ENCODE measurements around the gene IVD.

Gene IVD

GRCh38 chr15:40405501-40406381, at the start of gene IVD:
Gene IVD, plus strand, starts transcription at chr15:40405795. Its CDS starts 33 bp downstream, at chr15:40405828.
- peak; percentile 95 to 100 (median 97) for DNase-seq
- intact Hi-C loops (cut with DNase I): loop anchor here (5.0 kb wide), 1 partner anchor 63 kb away; the partner anchor contains the start of gene CCDC9B

GRCh38 chr15:40355976-40356585, 49.5 kb upstream of the IVD start:
- intact Hi-C loops (cut with DNase I): no loop called here
- peak in 1 of 10 donors; percentile 30 for DNase-seq

GRCh38 chr15:40357246-40357645, 48.3 kb upstream of the IVD start:
- DNase-seq: peak in 2 of 10 donors; percentile 29 to 43
- intact Hi-C loops (cut with DNase I): no loop called here

GRCh38 chr15:40357723-40358470, 47.7 kb upstream of the IVD start, which contains the start of gene DISP2:
Gene DISP2, plus strand, starts transcription at chr15:40358219. Its CDS starts 103 bp downstream, at chr15:40358322.
- peak; percentile 77 to 98 (median 84) for DNase-seq
- intact Hi-C loops (cut with DNase I): no loop called here

GRCh38 chr15:40358471-40359353, 46.9 kb upstream of the IVD start:
- peak in 3 of 10 donors; percentile 80 to 89 (median 86) for DNase-seq
- intact Hi-C loops (cut with DNase I): no loop called here

GRCh38 chr15:40360015-40360414, 45.6 kb upstream of the IVD start:
- intact Hi-C loops (cut with DNase I): no loop called here
- DNase-seq: peak in 2 of 10 donors; percentile 18 to 20

GRCh38 chr15:40361640-40362039, 44.0 kb upstream of the IVD start:
- intact Hi-C loops (cut with DNase I): no loop called here
- DNase-seq: peak in 2 of 10 donors; percentile 26 to 43

- DNase-seq: peak in 2 of 10 donors; percentile 8 to 42
- intact Hi-C loops (cut with DNase I): no loop called here
Observed at GRCh38 chr15:40363611-40364010, 42.0 kb upstream of the IVD start.

- intact Hi-C loops (cut with DNase I): no loop called here
Observed at GRCh38 chr15:40364251-40364650, 41.3 kb upstream of the IVD start.

GRCh38 chr15:40365016-40365415, 40.6 kb upstream of the IVD start:
- intact Hi-C loops (cut with DNase I): loop anchor here (5.0 kb wide), 2 partner anchors 43 to 57 kb away; partner anchors contain the start of gene INAFM2
- DNase-seq: peak in 2 of 10 donors; percentile 46 to 61

More at GRCh38 chr15:40364251-40364650, 41.3 kb upstream of the IVD start:
- peak in 2 of 10 donors; percentile 47 to 54 for DNase-seq

- peak in 2 of 10 donors; percentile 67 for DNase-seq
- intact Hi-C loops (cut with DNase I): loop anchor here (5.0 kb wide), 2 partner anchors 44 to 56 kb away; partner anchors contain the start of gene INAFM2
Observed at GRCh38 chr15:40365624-40366456, 39.8 kb upstream of the IVD start.

GRCh38 chr15:40366457-40367370, 38.9 kb upstream of the IVD start:
- intact Hi-C loops (cut with DNase I): loop anchor here (5.0 kb wide), 2 partner anchors 44 to 56 kb away; partner anchors contain the start of gene INAFM2
- peak; percentile 61 to 97 (median 77) for DNase-seq

- intact Hi-C loops (cut with DNase I): loop anchor here (5.0 kb wide), 2 partner anchors 45 to 55 kb away; partner anchors contain the start of gene INAFM2
- peak in 1 of 10 donors; percentile 78 for DNase-seq
Observed at GRCh38 chr15:40367371-40367685, 38.3 kb upstream of the IVD start.

- intact Hi-C loops (cut with DNase I): loop anchor here (5.0 kb wide), 2 partner anchors 46 to 54 kb away; partner anchors contain the start of gene INAFM2
- peak; percentile 57 to 96 (median 71) for DNase-seq
Observed at GRCh38 chr15:40367686-40368611, 37.6 kb upstream of the IVD start.

GRCh38 chr15:40368719-40369473, 36.7 kb upstream of the IVD start:
- DNase-seq: peak in 2 of 10 donors; percentile 62 to 80
- intact Hi-C loops (cut with DNase I): loop anchor here (5.0 kb wide), 2 partner anchors 47 to 53 kb away; partner anchors contain the start of gene INAFM2
